Smooth muscle cell of the brain vasculature (primary cell): ENCODE measurements around the gene EGR4.
"Not testable (repeated sequence)": the region's sequence is repeated elsewhere in the genome, so short reads cannot be mapped to it uniquely, and the experiment has no call there.

Source experiments
- DNase-seq: peaks from one replicate; pipeline ENCODE4 v3.0.0-alpha.2; 2012; ENCODE audit warnings: low read depth, low spot score

Gene EGR4

GRCh38 chr2:73263540-73264331 lies 29.6 kb downstream of the EGR4 start:
- no peak for DNase-seq

- not testable (repeated sequence) for DNase-seq
Observed at GRCh38 chr2:73262691-73263429, 30.5 kb downstream of the EGR4 start.

GRCh38 chr2:73262108-73262651 lies 31.2 kb downstream of the EGR4 start:
- DNase-seq, result no peak

GRCh38 chr2:73260338-73260984 lies 32.9 kb downstream of the EGR4 start:
- DNase-seq, result no peak

GRCh38 chr2:73259704-73260337 lies 33.5 kb downstream of the EGR4 start:
- no peak for DNase-seq

GRCh38 chr2:73259276-73259675 lies 34.1 kb downstream of the EGR4 start:
- DNase-seq, result no peak

- no peak for DNase-seq
Observed at GRCh38 chr2:73258913-73259215, 34.5 kb downstream of the EGR4 start.

- DNase-seq, result no peak
Observed at GRCh38 chr2:73258186-73258912, 35.0 kb downstream of the EGR4 start.

GRCh38 chr2:73257425-73258125 lies 35.8 kb downstream of the EGR4 start:
- no peak for DNase-seq

GRCh38 chr2:73257021-73257420 lies 36.3 kb downstream of the EGR4 start:
- DNase-seq, result no peak

- no peak for DNase-seq
Observed at GRCh38 chr2:73256618-73256922, 36.8 kb downstream of the EGR4 start.

GRCh38 chr2:73255907-73256617 lies 37.3 kb downstream of the EGR4 start:
- no peak for DNase-seq

GRCh38 chr2:73255007-73255644 lies 38.2 kb downstream of the EGR4 start:
- DNase-seq, result no peak

GRCh38 chr2:73254343-73255006 lies 38.9 kb downstream of the EGR4 start:
- DNase-seq, result no peak

GRCh38 chr2:73253901-73254300 lies 39.4 kb downstream of the EGR4 start:
- DNase-seq, result no peak

- DNase-seq, result no peak
Observed at GRCh38 chr2:73253400-73253799, 39.9 kb downstream of the EGR4 start.

GRCh38 chr2:73252238-73253027 lies 40.9 kb downstream of the EGR4 start:
- DNase-seq, result no peak
